ELR (cell line): ENCODE measurements around the gene CNIH2.

ENCODE experiments used
- DNase-seq: peaks from one replicate; pipeline ENCODE4 v3.0.0-alpha.2; 2015; ENCODE audit warnings: low read depth

Gene CNIH2

DNA sequence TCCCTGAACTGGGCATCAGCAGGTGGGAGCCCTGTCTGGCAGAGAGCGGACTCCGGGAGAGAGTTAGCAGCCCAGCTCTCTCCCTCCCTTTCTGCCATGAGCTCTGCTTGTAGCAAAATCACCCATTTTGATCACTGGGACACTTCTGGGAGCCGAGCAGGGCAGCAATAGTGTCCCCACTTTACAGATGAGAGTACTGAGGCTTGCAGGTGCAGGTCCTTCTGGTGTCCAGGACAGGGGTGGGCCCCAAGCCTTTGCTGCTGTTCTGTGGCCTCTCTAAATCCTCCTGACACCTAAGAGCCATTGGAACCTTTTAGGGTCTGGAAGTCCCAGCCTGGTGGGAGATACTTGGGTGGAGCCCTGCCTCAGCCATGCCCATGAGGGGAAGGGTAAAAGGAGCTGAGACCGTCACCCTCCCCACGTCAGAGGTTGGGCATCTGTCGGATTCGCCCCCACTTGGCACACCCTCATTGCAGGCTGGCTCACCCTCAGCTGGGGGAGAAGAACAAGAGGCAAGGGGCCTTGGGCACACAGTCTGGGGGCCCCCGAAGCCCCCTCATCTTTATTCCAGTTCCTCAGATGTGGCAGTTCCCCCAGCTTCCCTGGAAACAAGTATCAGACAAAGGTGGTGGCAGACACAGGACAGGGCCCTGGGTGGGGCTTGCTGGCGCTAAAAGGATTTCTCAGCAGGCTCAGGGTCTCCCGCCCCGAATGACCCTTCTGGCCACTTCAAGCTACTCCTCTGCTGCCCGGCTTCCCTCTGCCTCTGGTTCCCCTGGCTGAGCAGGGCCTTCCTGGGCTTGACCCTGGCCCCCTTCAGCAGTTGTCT is 53.8 kb downstream of the CNIH2 start:
- no peak for DNase-seq

DNA sequence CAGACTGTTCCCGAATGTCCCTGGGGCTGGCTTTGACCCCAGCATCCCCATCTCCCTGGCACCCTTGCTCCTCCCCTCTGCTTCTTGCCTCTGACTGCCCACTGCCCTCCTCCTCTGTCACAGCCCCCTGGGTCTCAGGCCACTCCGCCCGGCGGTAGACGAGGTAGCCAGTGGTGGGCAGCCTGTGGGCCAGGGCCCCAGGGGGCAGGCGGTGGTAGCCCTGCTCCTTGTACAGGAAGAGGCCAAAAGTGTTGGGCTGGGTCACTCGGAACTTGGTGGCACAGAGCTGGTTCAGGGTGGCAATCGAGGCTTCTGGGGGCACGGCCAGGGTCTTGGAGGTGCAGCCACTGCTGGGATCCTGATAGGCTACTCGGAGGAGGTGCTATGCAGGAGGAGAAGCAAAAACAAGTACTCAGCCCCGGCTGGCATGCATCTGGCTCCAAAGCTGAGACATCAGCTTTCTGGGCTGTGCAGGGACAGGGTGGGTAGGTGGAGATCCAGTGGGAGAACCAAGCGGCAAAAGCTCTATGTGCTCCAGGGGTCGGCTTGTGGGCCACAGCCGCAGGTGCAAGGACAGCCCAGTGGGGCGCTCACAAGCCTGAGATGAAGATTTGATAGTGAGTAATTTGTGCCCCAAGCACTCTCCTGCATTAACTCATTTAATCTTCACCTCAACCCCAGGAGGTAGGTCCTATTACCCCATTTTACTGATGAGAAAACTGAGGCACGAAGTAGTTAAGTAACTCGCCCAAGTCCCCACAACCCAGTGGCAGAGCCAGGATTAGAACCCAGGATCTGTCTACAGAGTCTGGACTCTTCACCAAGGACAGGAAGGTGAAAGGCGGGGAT is 54.6 kb downstream of the CNIH2 start:
- DNase-seq = no peak

DNA sequence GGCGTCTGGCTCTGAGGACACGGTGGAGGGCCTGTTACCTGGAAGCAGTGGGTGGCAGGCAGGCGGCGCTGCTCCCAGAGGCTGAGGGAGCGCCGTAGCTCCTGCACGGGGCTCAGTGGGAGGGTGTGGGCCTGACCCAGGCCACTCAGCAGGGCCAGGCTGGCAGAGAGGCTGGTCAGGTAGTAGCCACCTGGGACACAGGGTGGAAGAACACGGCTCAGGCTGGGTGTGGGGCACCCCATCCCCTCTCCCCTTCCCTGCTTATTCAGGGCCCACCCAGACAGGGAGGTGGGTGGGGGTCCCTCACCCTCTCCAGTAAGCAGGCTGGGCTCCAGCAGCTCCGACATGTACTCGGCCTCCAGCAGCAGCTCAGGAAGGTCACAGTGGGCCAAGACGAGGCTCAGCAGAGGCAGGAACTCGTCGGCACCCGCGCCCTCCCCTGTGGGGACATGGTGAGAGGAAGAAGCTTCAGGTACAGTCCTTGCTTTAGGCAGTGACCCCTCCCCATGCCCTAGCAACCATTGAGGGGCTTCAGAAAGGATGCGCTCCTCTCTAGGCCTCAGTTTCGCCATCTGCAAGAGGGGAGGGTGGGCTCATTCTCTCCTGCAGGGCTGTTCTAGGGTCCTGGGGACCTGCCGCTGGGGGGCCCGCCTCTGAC is 55.4 kb downstream of the CNIH2 start:
- DNase-seq = no peak
